ENCODE results near the gene CEACAM5.

CEACAM5 gene

DNA sequence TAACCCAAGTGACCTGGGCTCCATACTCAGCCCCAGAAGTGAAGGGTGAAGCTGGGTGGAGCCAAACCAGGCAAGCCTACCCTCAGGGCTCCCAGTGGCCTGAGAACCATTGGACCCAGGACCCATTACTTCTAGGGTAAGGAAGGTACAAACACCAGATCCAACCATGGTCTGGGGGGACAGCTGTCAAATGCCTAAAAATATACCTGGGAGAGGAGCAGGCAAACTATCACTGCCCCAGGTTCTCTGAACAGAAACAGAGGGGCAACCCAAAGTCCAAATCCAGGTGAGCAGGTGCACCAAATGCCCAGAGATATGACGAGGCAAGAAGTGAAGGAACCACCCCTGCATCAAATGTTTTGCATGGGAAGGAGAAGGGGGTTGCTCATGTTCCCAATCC, 14.2 kb upstream of the CEACAM5 start:
- no peak overlapping the region for H3K4me3 ChIP-seq (ENCODE audit: low read depth in 1 of 2, low read length in 2 of 2)
- no peaks in the 10 kb centered on the region for H3K4me1 ChIP-seq (ENCODE audit: insufficient read depth, low read length)
- H3K9me3 ChIP-seq (ENCODE audit: low read length): no peaks in the 10 kb centered on the region
- H3K27me3 ChIP-seq (ENCODE audit: control insufficient read depth in 1 of 2, insufficient read depth in 2 of 2, low read length in 2 of 2): peaks cover 0 to 11% of the 10 kb centered on the region in 2 donors
- no peaks in the 10 kb centered on the region for H3K36me3 ChIP-seq (ENCODE audit: insufficient read depth, low read length)
- H3K9ac ChIP-seq (ENCODE audit: low read length): no peak overlapping the region
- no peak overlapping the region for H3K27ac ChIP-seq (ENCODE audit: low read depth, low read length)

DNA sequence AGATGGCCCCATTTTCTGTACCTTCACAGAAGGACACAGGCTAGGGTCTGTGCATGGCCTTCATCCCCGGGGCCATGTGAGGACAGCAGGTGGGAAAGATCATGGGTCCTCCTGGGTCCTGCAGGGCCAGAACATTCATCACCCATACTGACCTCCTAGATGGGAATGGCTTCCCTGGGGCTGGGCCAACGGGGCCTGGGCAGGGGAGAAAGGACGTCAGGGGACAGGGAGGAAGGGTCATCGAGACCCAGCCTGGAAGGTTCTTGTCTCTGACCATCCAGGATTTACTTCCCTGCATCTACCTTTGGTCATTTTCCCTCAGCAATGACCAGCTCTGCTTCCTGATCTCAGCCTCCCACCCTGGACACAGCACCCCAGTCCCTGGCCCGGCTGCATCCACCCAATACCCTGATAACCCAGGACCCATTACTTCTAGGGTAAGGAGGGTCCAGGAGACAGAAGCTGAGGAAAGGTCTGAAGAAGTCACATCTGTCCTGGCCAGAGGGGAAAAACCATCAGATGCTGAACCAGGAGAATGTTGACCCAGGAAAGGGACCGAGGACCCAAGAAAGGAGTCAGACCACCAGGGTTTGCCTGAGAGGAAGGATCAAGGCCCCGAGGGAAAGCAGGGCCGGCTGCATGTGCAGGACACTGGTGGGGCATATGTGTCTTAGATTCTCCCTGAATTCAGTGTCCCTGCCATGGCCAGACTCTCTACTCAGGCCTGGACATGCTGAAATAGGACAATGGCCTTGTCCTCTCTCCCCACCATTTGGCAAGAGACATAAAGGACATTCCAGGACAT, 13.4 kb upstream of the CEACAM5 start:
- Histone ChIP-seq H3K36me3 (ENCODE audit: insufficient read depth, low read length) (no peaks in the 10 kb centered on the region), H3K27me3 (ENCODE audit: control insufficient read depth in 1 of 2, insufficient read depth in 2 of 2, low read length in 2 of 2) (peaks cover 0 to 11% of the 10 kb centered on the region in 2 donors), H3K9me3 (ENCODE audit: low read length) (no peaks in the 10 kb centered on the region), H3K27ac (ENCODE audit: low read depth, low read length) (no peak overlapping the region), H3K4me3 (ENCODE audit: low read depth in 1 of 2, low read length in 2 of 2) (no peak overlapping the region), H3K9ac (ENCODE audit: low read length) (no peak overlapping the region), H3K4me1 (ENCODE audit: insufficient read depth, low read length) (no peaks in the 10 kb centered on the region)

DNA sequence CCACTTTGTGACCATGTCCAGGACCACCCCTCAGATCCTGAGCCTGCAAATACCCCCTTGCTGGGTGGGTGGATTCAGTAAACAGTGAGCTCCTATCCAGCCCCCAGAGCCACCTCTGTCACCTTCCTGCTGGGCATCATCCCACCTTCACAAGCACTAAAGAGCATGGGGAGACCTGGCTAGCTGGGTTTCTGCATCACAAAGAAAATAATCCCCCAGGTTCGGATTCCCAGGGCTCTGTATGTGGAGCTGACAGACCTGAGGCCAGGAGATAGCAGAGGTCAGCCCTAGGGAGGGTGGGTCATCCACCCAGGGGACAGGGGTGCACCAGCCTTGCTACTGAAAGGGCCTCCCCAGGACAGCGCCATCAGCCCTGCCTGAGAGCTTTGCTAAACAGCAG, 12.7 kb upstream of the CEACAM5 start:
- Histone ChIP-seq H3K9ac (ENCODE audit: low read length) (no peak overlapping the region), H3K9me3 (ENCODE audit: low read length) (no peaks in the 10 kb centered on the region), H3K4me1 (ENCODE audit: insufficient read depth, low read length) (no peaks in the 10 kb centered on the region), H3K36me3 (ENCODE audit: insufficient read depth, low read length) (no peaks in the 10 kb centered on the region), H3K4me3 (ENCODE audit: low read depth in 1 of 2, low read length in 2 of 2) (no peak overlapping the region), H3K27me3 (ENCODE audit: control insufficient read depth in 1 of 2, insufficient read depth in 2 of 2, low read length in 2 of 2) (peaks cover 0 to 11% of the 10 kb centered on the region in 2 donors), H3K27ac (ENCODE audit: low read depth, low read length) (no peak overlapping the region)

DNA sequence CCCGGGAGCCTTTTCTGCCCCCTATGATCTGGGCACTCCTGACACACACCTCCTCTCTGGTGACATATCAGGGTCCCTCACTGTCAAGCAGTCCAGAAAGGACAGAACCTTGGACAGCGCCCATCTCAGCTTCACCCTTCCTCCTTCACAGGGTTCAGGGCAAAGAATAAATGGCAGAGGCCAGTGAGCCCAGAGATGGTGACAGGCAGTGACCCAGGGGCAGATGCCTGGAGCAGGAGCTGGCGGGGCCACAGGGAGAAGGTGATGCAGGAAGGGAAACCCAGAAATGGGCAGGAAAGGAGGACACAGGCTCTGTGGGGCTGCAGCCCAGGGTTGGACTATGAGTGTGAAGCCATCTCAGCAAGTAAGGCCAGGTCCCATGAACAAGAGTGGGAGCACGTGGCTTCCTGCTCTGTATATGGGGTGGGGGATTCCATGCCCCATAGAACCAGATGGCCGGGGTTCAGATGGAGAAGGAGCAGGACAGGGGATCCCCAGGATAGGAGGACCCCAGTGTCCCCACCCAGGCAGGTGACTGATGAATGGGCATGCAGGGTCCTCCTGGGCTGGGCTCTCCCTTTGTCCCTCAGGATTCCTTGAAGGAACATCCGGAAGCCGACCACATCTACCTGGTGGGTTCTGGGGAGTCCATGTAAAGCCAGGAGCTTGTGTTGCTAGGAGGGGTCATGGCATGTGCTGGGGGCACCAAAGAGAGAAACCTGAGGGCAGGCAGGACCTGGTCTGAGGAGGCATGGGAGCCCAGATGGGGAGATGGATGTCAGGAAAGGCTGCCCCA, 11.8 kb upstream of the CEACAM5 start:
- Histone ChIP-seq H3K9ac (ENCODE audit: low read length) (no peak overlapping the region), H3K36me3 (ENCODE audit: insufficient read depth, low read length) (no peaks in the 10 kb centered on the region), H3K27ac (ENCODE audit: low read depth, low read length) (no peak overlapping the region), H3K4me3 (ENCODE audit: low read depth in 1 of 2, low read length in 2 of 2) (no peak overlapping the region), H3K27me3 (ENCODE audit: control insufficient read depth in 1 of 2, insufficient read depth in 2 of 2, low read length in 2 of 2) (peaks cover 0 to 14% of the 10 kb centered on the region in 2 donors), H3K4me1 (ENCODE audit: insufficient read depth, low read length) (no peaks in the 10 kb centered on the region), H3K9me3 (ENCODE audit: low read length) (no peaks in the 10 kb centered on the region)

DNA sequence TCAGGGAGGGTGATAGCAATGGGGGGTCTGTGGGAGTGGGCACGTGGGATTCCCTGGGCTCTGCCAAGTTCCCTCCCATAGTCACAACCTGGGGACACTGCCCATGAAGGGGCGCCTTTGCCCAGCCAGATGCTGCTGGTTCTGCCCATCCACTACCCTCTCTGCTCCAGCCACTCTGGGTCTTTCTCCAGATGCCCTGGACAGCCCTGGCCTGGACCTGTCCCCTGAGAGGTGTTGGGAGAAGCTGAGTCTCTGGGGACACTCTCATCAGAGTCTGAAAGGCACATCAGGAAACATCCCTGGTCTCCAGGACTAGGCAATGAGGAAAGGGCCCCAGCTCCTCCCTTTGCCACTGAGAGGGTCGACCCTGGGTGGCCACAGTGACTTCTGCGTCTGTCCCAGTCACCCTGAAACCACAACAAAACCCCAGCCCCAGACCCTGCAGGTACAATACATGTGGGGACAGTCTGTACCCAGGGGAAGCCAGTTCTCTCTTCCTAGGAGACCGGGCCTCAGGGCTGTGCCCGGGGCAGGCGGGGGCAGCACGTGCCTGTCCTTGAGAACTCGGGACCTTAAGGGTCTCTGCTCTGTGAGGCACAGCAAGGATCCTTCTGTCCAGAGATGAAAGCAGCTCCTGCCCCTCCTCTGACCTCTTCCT, 11.1 kb upstream of the CEACAM5 start:
- no peak overlapping the region for H3K9ac ChIP-seq (ENCODE audit: low read length)
- H3K4me1 ChIP-seq (ENCODE audit: insufficient read depth, low read length): no peaks in the 10 kb centered on the region
- H3K27me3 ChIP-seq (ENCODE audit: control insufficient read depth in 1 of 2, insufficient read depth in 2 of 2, low read length in 2 of 2): peaks cover 0 to 16% of the 10 kb centered on the region in 2 donors
- no peak overlapping the region for H3K4me3 ChIP-seq (ENCODE audit: low read depth in 1 of 2, low read length in 2 of 2)
- H3K36me3 ChIP-seq (ENCODE audit: insufficient read depth, low read length): no peaks in the 10 kb centered on the region
- no peaks in the 10 kb centered on the region for H3K9me3 ChIP-seq (ENCODE audit: low read length)
- no peak overlapping the region for H3K27ac ChIP-seq (ENCODE audit: low read depth, low read length)

DNA sequence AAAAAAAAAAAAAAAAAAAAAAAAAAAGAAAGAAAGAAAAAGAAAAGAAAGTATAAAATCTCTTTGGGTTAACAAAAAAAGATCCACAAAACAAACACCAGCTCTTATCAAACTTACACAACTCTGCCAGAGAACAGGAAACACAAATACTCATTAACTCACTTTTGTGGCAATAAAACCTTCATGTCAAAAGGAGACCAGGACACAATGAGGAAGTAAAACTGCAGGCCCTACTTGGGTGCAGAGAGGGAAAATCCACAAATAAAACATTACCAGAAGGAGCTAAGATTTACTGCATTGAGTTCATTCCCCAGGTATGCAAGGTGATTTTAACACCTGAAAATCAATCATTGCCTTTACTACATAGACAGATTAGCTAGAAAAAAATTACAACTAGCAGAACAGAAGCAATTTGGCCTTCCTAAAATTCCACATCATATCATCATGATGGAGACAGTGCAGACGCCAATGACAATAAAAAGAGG, 9.6 kb upstream of the CEACAM5 start:
- H3K36me3 ChIP-seq (ENCODE audit: insufficient read depth, low read length): no peaks in the 10 kb centered on the region
- H3K9ac ChIP-seq (ENCODE audit: low read length): no peak overlapping the region
- no peak overlapping the region for H3K27ac ChIP-seq (ENCODE audit: low read depth, low read length)
- peaks cover 0 to 16% of the 10 kb centered on the region in 2 donors for H3K27me3 ChIP-seq (ENCODE audit: control insufficient read depth in 1 of 2, insufficient read depth in 2 of 2, low read length in 2 of 2)
- H3K9me3 ChIP-seq (ENCODE audit: low read length): no peaks in the 10 kb centered on the region
- H3K4me1 ChIP-seq (ENCODE audit: insufficient read depth, low read length): no peaks in the 10 kb centered on the region
- H3K4me3 ChIP-seq (ENCODE audit: low read depth in 1 of 2, low read length in 2 of 2): no peak overlapping the region

DNA sequence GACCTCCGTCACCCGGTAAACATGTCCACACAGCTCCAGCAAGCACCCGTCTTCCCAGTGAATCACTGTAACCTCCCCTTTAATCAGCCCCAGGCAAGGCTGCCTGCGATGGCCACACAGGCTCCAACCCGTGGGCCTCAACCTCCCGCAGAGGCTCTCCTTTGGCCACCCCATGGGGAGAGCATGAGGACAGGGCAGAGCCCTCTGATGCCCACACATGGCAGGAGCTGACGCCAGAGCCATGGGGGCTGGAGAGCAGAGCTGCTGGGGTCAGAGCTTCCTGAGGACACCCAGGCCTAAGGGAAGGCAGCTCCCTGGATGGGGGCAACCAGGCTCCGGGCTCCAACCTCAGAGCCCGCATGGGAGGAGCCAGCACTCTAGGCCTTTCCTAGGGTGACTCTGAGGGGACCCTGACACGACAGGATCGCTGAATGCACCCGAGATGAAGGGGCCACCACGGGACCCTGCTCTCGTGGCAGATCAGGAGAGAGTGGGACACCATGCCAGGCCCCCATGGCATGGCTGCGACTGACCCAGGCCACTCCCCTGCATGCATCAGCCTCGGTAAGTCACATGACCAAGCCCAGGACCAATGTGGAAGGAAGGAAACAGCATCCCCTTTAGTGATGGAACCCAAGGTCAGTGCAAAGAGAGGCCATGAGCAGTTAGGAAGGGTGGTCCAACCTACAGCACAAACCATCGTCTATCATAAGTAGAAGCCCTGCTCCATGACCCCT, 9.0 kb upstream of the CEACAM5 start:
- Histone ChIP-seq H3K9me3 (ENCODE audit: low read length) (no peaks in the 10 kb centered on the region), H3K9ac (ENCODE audit: low read length) (no peak overlapping the region), H3K27ac (ENCODE audit: low read depth, low read length) (no peak overlapping the region), H3K36me3 (ENCODE audit: insufficient read depth, low read length) (no peaks in the 10 kb centered on the region), H3K4me3 (ENCODE audit: low read depth in 1 of 2, low read length in 2 of 2) (no peak overlapping the region), H3K4me1 (ENCODE audit: insufficient read depth, low read length) (no peaks in the 10 kb centered on the region), H3K27me3 (ENCODE audit: control insufficient read depth in 1 of 2, insufficient read depth in 2 of 2, low read length in 2 of 2) (peaks cover 0 to 16% of the 10 kb centered on the region in 2 donors)

DNA sequence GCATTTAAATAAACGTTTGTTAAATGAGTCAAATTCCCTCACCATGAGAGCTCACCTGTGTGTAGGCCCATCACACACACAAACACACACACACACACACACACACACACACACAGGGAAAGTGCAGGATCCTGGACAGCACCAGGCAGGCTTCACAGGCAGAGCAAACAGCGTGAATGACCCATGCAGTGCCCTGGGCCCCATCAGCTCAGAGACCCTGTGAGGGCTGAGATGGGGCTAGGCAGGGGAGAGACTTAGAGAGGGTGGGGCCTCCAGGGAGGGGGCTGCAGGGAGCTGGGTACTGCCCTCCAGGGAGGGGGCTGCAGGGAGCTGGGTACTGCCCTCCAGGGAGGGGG, 8.5 kb upstream of the CEACAM5 start:
- Histone ChIP-seq H3K4me3 (ENCODE audit: low read depth in 1 of 2, low read length in 2 of 2) (no peak overlapping the region), H3K27ac (ENCODE audit: low read depth, low read length) (no peak overlapping the region), H3K4me1 (ENCODE audit: insufficient read depth, low read length) (no peaks in the 10 kb centered on the region), H3K36me3 (ENCODE audit: insufficient read depth, low read length) (no peaks in the 10 kb centered on the region), H3K9ac (ENCODE audit: low read length) (no peak overlapping the region), H3K9me3 (ENCODE audit: low read length) (no peaks in the 10 kb centered on the region), H3K27me3 (ENCODE audit: control insufficient read depth in 1 of 2, insufficient read depth in 2 of 2, low read length in 2 of 2) (peaks cover 0 to 16% of the 10 kb centered on the region in 2 donors)

DNA sequence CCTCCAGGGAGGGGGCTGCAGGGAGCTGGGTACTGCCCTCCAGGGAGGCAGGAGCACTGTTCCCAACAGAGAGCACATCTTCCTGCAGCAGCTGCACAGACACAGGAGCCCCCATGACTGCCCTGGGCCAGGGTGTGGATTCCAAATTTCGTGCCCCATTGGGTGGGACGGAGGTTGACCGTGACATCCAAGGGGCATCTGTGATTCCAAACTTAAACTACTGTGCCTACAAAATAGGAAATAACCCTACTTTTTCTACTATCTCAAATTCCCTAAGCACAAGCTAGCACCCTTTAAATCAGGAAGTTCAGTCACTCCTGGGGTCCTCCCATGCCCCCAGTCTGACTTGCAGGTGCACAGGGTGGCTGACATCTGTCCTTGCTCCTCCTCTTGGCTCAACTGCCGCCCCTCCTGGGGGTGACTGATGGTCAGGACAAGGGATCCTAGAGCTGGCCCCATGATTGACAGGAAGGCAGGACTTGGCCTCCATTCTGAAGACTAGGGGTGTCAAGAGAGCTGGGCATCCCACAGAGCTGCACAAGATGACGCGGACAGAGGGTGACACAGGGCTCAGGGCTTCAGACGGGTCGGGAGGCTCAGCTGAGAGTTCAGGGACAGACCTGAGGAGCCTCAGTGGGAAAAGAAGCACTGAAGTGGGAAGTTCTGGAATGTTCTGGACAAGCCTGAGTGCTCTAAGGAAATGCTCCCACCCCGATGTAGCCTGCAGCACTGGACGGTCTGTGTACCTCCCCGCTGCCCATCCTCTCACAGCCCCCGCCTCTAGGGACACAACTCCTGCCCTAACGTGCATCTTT, 7.8 kb upstream of the CEACAM5 start:
- no peak overlapping the region for H3K4me3 ChIP-seq (ENCODE audit: low read depth in 1 of 2, low read length in 2 of 2)
- no peaks in the 10 kb centered on the region for H3K4me1 ChIP-seq (ENCODE audit: insufficient read depth, low read length)
- no peaks in the 10 kb centered on the region for H3K9me3 ChIP-seq (ENCODE audit: low read length)
- H3K9ac ChIP-seq (ENCODE audit: low read length): no peak overlapping the region
- H3K27ac ChIP-seq (ENCODE audit: low read depth, low read length): no peak overlapping the region
- H3K36me3 ChIP-seq (ENCODE audit: insufficient read depth, low read length): no peaks in the 10 kb centered on the region
- H3K27me3 ChIP-seq (ENCODE audit: control insufficient read depth in 1 of 2, insufficient read depth in 2 of 2, low read length in 2 of 2): peaks cover 0 to 19% of the 10 kb centered on the region in 2 donors

DNA sequence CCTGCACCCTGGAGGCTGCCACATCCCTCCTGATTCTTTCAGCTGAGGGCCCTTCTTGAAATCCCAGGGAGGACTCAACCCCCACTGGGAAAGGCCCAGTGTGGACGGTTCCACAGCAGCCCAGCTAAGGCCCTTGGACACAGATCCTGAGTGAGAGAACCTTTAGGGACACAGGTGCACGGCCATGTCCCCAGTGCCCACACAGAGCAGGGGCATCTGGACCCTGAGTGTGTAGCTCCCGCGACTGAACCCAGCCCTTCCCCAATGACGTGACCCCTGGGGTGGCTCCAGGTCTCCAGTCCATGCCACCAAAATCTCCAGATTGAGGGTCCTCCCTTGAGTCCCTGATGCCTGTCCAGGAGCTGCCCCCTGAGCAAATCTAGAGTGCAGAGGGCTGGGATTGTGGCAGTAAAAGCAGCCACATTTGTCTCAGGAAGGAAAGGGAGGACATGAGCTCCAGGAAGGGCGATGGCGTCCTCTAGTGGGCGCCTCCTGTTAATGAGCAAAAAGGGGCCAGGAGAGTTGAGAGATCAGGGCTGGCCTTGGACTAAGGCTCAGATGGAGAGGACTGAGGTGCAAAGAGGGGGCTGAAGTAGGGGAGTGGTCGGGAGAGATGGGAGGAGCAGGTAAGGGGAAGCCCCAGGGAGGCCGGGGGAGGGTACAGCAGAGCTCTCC, 6.9 kb upstream of the CEACAM5 start:
- Histone ChIP-seq H3K36me3 (ENCODE audit: insufficient read depth, low read length) (no peaks in the 10 kb centered on the region), H3K27ac (ENCODE audit: low read depth, low read length) (no peak overlapping the region), H3K4me3 (ENCODE audit: low read depth in 1 of 2, low read length in 2 of 2) (no peak overlapping the region), H3K9me3 (ENCODE audit: low read length) (no peaks in the 10 kb centered on the region), H3K9ac (ENCODE audit: low read length) (no peak overlapping the region), H3K27me3 (ENCODE audit: control insufficient read depth in 1 of 2, insufficient read depth in 2 of 2, low read length in 2 of 2) (peaks cover 0 to 17% of the 10 kb centered on the region in 2 donors), H3K4me1 (ENCODE audit: insufficient read depth, low read length) (no peaks in the 10 kb centered on the region)
